Peyer's patch (tissue), 4 donors: ENCODE data around the gene KAZN.

Experiments
- CTCF ChIP-seq, 6 experiments: fragments of 450-650 bp in 4 of 6; fragments of 200-600 bp in 2 of 6; sonication (generic) in 1 of 6; IDR thresholded peaks; one replicate each; pipeline ENCODE4 v1.5.1; 2017 to 2019; ENCODE audit warnings: antibody characterized with exemption in 6 of 6, mild to moderate bottlenecking in 3 of 6, moderate library complexity in 1 of 6
- POLR2A ChIP-seq, 2 donors: fragments of 450-650 bp; IDR thresholded peaks; one replicate each; pipeline ENCODE4 v1.5.1; 2017; ENCODE audit warnings: antibody characterized with exemption in 2 of 2, mild to moderate bottlenecking in 2 of 2, moderate library complexity in 2 of 2

GRCh38 chr1:15137809-15138208 lies 539.3 kb downstream of the KAZN start:
- TF ChIP-seq CTCF (IDR thresholded peaks at IDR 0.05) (no peak), POLR2A (IDR thresholded peaks at IDR 0.05) (no peak)
